HCT116 (cell line): Measurements from ENCODE around the gene PIERCE2. TPM values are rescaled to one million over a fixed set of nuclear protein-coding genes. Genes with fewer than 3 reads are reported as not detected.

Experiments
- microRNA counts: library from miRNA; unstranded; fragments of <30 nt; microRNA quantifications from one replicate; lab custom pipeline; 2015
- microRNA-seq: library from miRNA; unstranded; fragments of <30 nt; microRNA quantifications from one replicate; pipeline ENCODE4, GENCODE V29; 2016; ENCODE audit warnings: borderline number of aligned reads
- total RNA-seq: library from RNA; stranded (reverse); gene quantifications from one replicate; pipeline ENCODE4 v1.2.1, GENCODE V29; 2021; ENCODE audit not compliant: unreplicated experiment

Gene PIERCE2
- total RNA-seq, 1 experiment from 2014 or later, result 2.0 TPM

MicroRNAs encoded within 50 kb of the gene (microRNA counts, 767-probe panel; counts per million panel counts)
- microRNA hsa-miR-628-3p (lab: Ali Mortazavi, UCI) (not detected), microRNA hsa-miR-628-5p (lab: Ali Mortazavi, UCI) (not detected)

Small RNA genes within 50 kb of the gene (microRNA-seq; reads per million reads assigned to microRNA genes)
- 39.5 reads per million, percentile 51 among the genes with 10 or more reads in this experiment for gene MIR628

Other genes with a start within 250 kb of the PIERCE2 start
- gene RSL24D1, start 211.6 kb upstream of the PIERCE2 start, total RNA-seq, result 149 TPM
- gene RAB27A, start 118.7 kb upstream of the PIERCE2 start, total RNA-seq, result 8.8 TPM
- 15.3 TPM for gene PIGBOS1, start 89.4 kb upstream of the PIERCE2 start, total RNA-seq
- 15.1 TPM for gene PIGB, start 89.3 kb upstream of the PIERCE2 start, total RNA-seq
- gene CCPG1, start 136 bp upstream of the PIERCE2 start, total RNA-seq, result 8.5 TPM
- gene DNAAF4, start 99.7 kb downstream of the PIERCE2 start, total RNA-seq, result 3.1 TPM
- 0.34 TPM for gene PYGO1, start 179.8 kb downstream of the PIERCE2 start, total RNA-seq